GM12874 (cell line): Measurements from ENCODE around the gene PDE4D.

Source experiments
- CTCF ChIP-seq: IDR thresholded peaks from 2 replicates; pipeline ENCODE4 v1.5.1; 2011; ENCODE audit warnings: low read depth, mild to moderate bottlenecking, control low read depth, low read length, moderate library complexity; ENCODE audit not compliant: insufficient read depth

The PDE4D gene

GRCh38 chr5:59342181-59342580, 551.3 kb downstream of the PDE4D start:
- TF ChIP-seq CTCF, result no peak

DNA sequence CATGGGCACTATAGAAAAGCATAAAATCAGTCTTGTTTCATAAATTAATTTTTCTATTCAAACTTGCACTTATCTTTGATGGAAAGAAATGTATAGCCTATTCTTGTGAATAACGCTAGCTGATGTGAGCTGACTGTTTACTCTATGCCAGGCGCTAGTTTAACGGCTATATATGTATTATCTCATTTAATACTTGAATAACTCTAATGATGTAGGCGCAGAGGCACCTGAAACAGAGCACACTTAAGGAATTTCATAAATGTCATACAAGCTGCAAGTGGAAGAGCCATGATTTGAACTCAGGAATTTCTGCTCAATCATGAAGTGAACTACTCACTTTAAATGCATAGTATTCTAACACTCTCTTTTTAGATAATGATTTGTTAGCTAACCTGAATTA, 551.8 kb downstream of the PDE4D start:
- no peak for TF ChIP-seq CTCF

DNA sequence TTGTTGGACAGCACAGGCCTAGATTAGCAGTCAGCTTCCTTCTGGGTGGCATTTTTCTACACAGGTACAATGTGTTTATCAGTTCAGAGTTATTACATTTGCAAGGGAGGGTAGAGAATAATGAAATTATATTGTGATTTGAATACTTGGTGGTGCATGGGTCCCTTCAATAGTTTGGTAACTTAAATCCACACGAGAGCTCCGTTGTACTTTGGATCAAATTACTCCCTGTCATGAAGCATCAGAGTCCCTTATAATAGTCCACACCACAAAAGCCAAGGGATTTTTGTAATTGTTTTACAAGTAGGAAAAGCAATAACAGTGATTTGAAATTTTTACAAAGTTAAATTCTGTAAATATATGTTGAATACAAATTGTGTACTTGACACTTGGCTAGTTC, 552.4 kb downstream of the PDE4D start:
- TF ChIP-seq CTCF, result no peak

DNA sequence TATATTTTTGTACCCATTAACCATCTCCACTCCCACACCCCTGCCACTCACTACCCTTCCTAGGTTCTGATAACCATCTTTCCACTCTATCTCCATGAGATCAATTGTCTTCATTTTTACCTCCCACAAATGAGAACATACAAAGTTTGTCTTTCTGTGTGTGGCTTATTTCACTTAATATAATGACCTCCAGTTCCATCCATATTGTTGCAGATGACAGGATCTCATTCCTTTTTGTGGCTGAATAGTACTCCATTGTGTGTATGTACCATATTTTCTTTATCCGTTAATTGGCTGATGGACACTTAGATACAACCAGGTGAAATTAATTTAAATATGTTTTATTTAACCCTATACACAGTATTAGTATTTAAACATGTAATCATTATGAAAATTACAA, 552.9 kb downstream of the PDE4D start:
- no peak for TF ChIP-seq CTCF

DNA sequence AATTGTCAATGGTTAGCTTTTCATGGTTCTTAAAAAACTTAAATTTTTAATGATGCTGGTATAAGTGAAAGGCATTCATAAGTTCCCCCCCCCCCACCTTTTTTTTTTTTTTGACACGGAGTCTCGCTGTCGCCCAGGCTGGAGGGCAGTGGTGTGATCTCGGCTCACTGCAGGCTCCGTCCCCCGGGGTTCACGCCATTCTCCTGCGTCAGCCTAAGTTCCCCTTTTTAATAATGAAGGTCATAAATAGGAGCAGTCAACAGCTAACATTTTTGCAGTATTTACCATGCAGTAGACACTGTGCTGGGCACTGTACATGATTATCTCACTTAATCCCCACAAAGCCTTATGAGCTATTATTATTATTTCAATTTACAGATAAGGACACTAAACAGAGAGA, 556.3 kb downstream of the PDE4D start:
- no peak for TF ChIP-seq CTCF

DNA sequence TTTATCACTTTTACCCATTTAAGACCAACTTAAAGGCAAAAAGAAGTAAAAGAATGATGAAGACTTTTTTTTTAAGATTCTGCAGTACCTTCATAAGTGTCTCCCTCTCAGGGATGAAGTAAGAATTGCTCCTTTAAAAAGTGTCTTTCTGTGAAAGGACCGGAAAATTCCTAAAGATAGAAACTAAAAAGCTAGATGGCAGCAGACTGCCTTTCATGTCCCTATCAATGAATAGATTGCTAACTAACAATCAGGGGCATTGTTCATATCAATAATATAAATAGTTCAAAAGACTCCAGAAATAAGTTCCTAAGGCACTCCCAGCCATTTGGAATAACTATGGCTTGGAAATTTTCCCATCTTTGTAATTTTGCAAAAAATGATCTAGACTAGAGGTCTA, 558.0 kb downstream of the PDE4D start:
- no peak for TF ChIP-seq CTCF

DNA sequence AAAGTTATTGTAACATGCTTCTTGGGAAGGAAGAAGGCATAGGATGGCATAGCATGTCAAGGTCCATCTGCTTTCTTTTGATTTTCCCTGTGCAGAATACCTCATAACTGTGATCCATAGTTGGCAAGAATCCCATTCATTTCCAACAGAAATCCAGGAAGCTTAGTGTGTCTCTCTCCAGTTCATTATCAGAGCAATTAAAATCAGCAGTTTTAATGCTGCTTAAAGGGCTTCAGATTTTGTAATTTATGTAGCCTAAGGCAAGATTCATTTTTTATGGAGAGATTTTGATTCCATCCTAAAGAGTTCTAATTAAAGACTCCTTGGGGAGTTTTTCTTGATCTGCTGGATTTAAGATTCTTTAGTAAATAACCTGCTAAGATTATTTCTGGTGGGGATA, 560.1 kb downstream of the PDE4D start:
- no peak for TF ChIP-seq CTCF
